HepG2 (cell line): Measurements from ENCODE around the gene TNXB. TPM values are rescaled to one million over a fixed set of nuclear protein-coding genes. Genes with fewer than 3 reads are reported as not detected.

Source experiments
- ARID4A ChIP-seq: sonication (generic); formaldehyde crosslinking; IDR thresholded peaks from 2 replicates; pipeline ENCODE4 v1.5.0; 2020; ENCODE audit warnings: mild to moderate bottlenecking, missing genetic modification reagents, borderline replicate concordance
- CBFB ChIP-seq: sonication (generic); formaldehyde crosslinking; IDR thresholded peaks from 2 replicates; pipeline ENCODE4 v1.4.0; 2020; ENCODE audit warnings: missing genetic modification reagents
- FOXO4 ChIP-seq: sonication (generic); formaldehyde crosslinking; conservative IDR thresholded peaks from 2 replicates; pipeline ENCODE4 v1.8.1; 2023; ENCODE audit warnings: missing genetic modification reagents
- HOXA9 ChIP-seq: sonication (generic); formaldehyde crosslinking; IDR thresholded peaks from 2 replicates; pipeline ENCODE4 v1.8.1; 2022; ENCODE audit warnings: missing genetic modification reagents, mild to moderate bottlenecking, moderate library complexity, borderline replicate concordance
- NCOA1 ChIP-seq: sonication (generic); formaldehyde crosslinking; IDR thresholded peaks from 2 replicates; pipeline ENCODE4 v1.9.0; 2021; ENCODE audit warnings: missing genetic modification reagents
- NFAT5 ChIP-seq: sonication (generic); formaldehyde crosslinking; IDR thresholded peaks from 2 replicates; pipeline ENCODE4 v1.4.0; 2020; ENCODE audit warnings: missing genetic modification reagents
- NR3C1 ChIP-seq: sonication (generic); formaldehyde crosslinking; IDR thresholded peaks from 2 replicates; pipeline ENCODE4 v1.4.0; 2020; ENCODE audit warnings: missing genetic modification reagents
- PAWR ChIP-seq: sonication (generic); formaldehyde crosslinking; IDR thresholded peaks from 2 replicates; pipeline ENCODE4 v1.4.0; 2020; ENCODE audit warnings: missing genetic modification reagents, mild to moderate bottlenecking, borderline replicate concordance
- PCBP2 ChIP-seq: fragments of 200-400 bp; formaldehyde crosslinking; optimal IDR thresholded peaks from 2 replicates; pipeline ENCODE3; 2018; ENCODE audit warnings: low read length, low read depth; ENCODE audit not compliant: poor library complexity, severe bottlenecking
- PHF8 ChIP-seq: sonication (generic); formaldehyde crosslinking; IDR thresholded peaks from 2 replicates; pipeline ENCODE4 v1.5.0; 2020; ENCODE audit warnings: missing genetic modification reagents
- PRMT3 ChIP-seq: sonication (generic); formaldehyde crosslinking; IDR thresholded peaks from 2 replicates; pipeline ENCODE4 v1.8.1; 2022; ENCODE audit warnings: low read depth, mild to moderate bottlenecking, moderate library complexity, missing genetic modification reagents, borderline replicate concordance
- SRY ChIP-seq: sonication (generic); formaldehyde crosslinking; IDR thresholded peaks from 2 replicates; pipeline ENCODE4 v1.8.0; 2022; ENCODE audit warnings: mild to moderate bottlenecking, missing genetic modification reagents
- ZBTB37 ChIP-seq: sonication (generic); formaldehyde crosslinking; IDR thresholded peaks from 2 replicates; pipeline ENCODE4 v1.4.0; 2020; ENCODE audit warnings: mild to moderate bottlenecking, missing genetic modification reagents
- ZNF468 ChIP-seq: sonication (generic); formaldehyde crosslinking; IDR thresholded peaks from 2 replicates; pipeline ENCODE4 v1.8.0; 2022; ENCODE audit warnings: mild to moderate bottlenecking, moderate library complexity, missing genetic modification reagents
- ZNF772 ChIP-seq: sonication (generic); formaldehyde crosslinking; IDR thresholded peaks from 2 replicates; pipeline ENCODE4 v1.5.0; 2020; ENCODE audit warnings: mild to moderate bottlenecking, missing genetic modification reagents
- polyA plus RNA-seq, 8 experiments: library from polyadenylated mRNA; depleted of rRNA in 3 of 8; stranded (reverse) in 7 of 8; unstranded in 1 of 8; fragments of >200 nt; fragmentation: Illumina TruSeq in 4 of 8; extraction: Trizol in 4 of 8; gene quantifications; 2 replicates each; pipeline versions ENCODE4 v1.2.1 to v1.2.3, GENCODE V29; 2011 to 2016; ENCODE audit warnings: low read depth in 4 of 8, missing spikeins in 1 of 8, mixed read lengths in 1 of 8; ENCODE audit not compliant: insufficient read depth in 1 of 8
- total RNA-seq, 5 experiments: library from RNA; depleted of rRNA; stranded (reverse); fragments of >200 nt; fragmentation: Illumina TruSeq; extraction: Trizol; gene quantifications; 2 replicates each; pipeline ENCODE4 v1.2.3, GENCODE V29; 2016; ENCODE audit warnings: low read depth in 1 of 5

Gene TNXB
- total and polyA plus RNA-seq, 2 of the 13 experiments (the other 11 are each of a cell fraction or from before 2014, with no cell fraction given): 1.6 to 2.7 TPM

- peak; percentile 62; the same call in 1 of the 2 replicates for TF ChIP-seq CBFB (CRISPR knock-in tag)
- TF ChIP-seq PRMT3 (CRISPR knock-in tag): no peak
- peak; percentile 68; the same call in 1 of the 2 replicates for TF ChIP-seq ARID4A (CRISPR knock-in tag)
- TF ChIP-seq PHF8: peak; percentile 93
- TF ChIP-seq PCBP2: no peak
- TF ChIP-seq ZBTB37: no peak
- no peak for TF ChIP-seq ZNF468 (CRISPR knock-in tag)
- peak; percentile 49; the same call in 1 of the 2 replicates for TF ChIP-seq ZNF772 (CRISPR knock-in tag)
- TF ChIP-seq FOXO4 (CRISPR knock-in tag): no peak
- no peak for TF ChIP-seq HOXA9
- no peak for TF ChIP-seq SRY
- no peak for TF ChIP-seq NR3C1 (CRISPR knock-in tag)
- TF ChIP-seq PAWR: no peak
- TF ChIP-seq NFAT5 (CRISPR knock-in tag): peak; percentile 70; the same call in 1 of the 2 replicates
- TF ChIP-seq NCOA1: peak; percentile 41; the same call in 1 of the 2 replicates
Measured at GRCh38 chr6:32047855-32048766, 61.0 kb downstream of the TNXB start (continued).
